OCI-LY7 (cell line): Measurements from ENCODE around the gene TAF3. TPM values are rescaled to one million over a fixed set of nuclear protein-coding genes. Genes with fewer than 3 reads are reported as not detected.

Source experiments
- BruUV-seq: library from RNA; stranded (reverse); fragments of 400-500 nt; replicated peaks from 2 replicates; lab custom pipeline; 2021; lab: Mats Ljungman, UMichigan
- CTCF ChIA-PET: fragments of 300-600 bp; sonication (Branson Sonifier 250); formaldehyde crosslinking; loops from one replicate; lab custom pipeline; 2022; ENCODE audit warnings: antibody characterized with exemption; ENCODE audit not compliant: unreplicated experiment; lab: Charles Lee
- POLR2A ChIA-PET: fragments of 300-600 bp; sonication (Branson Sonifier 250); formaldehyde crosslinking; loops from one replicate; lab custom pipeline; 2022; ENCODE audit warnings: antibody characterized with exemption; lab: Charles Lee
- DNase-seq: peaks from one replicate; pipeline ENCODE4 v3.0.0-alpha.2; 2015; ENCODE audit warnings: low spot score
- H2AFZ ChIP-seq: fragments of 200-600 bp; sonication (generic), shearing (Covaris generic); 2 replicates; pipeline ENCODE4 v1.6.1; 2014; ENCODE audit warnings: mild to moderate bottlenecking, antibody characterized with exemption, low read length, moderate library complexity
- H3K27ac ChIP-seq: fragments of 200-600 bp; sonication (generic); 2 replicates; pipeline ENCODE4 v1.5.1; 2014; ENCODE audit warnings: mixed run types, low read depth, mild to moderate bottlenecking, moderate library complexity, low read length, inconsistent platforms; ENCODE audit not compliant: poor library complexity, severe bottlenecking
- H3K36me3 ChIP-seq: fragments of 200-600 bp; sonication (generic); 2 replicates; pipeline ENCODE4 v1.6.1; 2014; ENCODE audit warnings: mild to moderate bottlenecking, antibody characterized with exemption, low read length, moderate library complexity, mixed read lengths; ENCODE audit not compliant: insufficient read depth
- H3K4me1 ChIP-seq: fragments of 200-600 bp; sonication (generic); 2 replicates; pipeline ENCODE4 v1.5.1; 2014; ENCODE audit warnings: mild to moderate bottlenecking, low read length; ENCODE audit not compliant: insufficient read depth, poor library complexity, severe bottlenecking
- H3K4me2 ChIP-seq: fragments of 200-600 bp; sonication (generic); 2 replicates; pipeline ENCODE4 v1.6.1; 2014; ENCODE audit warnings: mild to moderate bottlenecking, low read length
- H3K4me3 ChIP-seq: fragments of 200-600 bp; sonication (generic); 2 replicates; pipeline ENCODE4 v1.5.1; 2014; ENCODE audit warnings: mild to moderate bottlenecking, low read depth, low read length; ENCODE audit not compliant: poor library complexity, severe bottlenecking
- H3K79me2 ChIP-seq: fragments of 200-600 bp; sonication (generic); 2 replicates; pipeline ENCODE4 v1.6.1; 2016; ENCODE audit warnings: low read depth, mild to moderate bottlenecking, low read length, moderate library complexity, mixed read lengths; ENCODE audit not compliant: insufficient read depth
- H3K9me2 ChIP-seq: fragments of 200-600 bp; sonication (generic); 2 replicates; pipeline ENCODE4 v1.6.1; 2016; ENCODE audit warnings: mild to moderate bottlenecking, low read length, mixed read lengths; ENCODE audit not compliant: insufficient read depth
- H3K9me3 ChIP-seq: fragments of 200-600 bp; sonication (generic); 2 replicates; pipeline ENCODE4 v1.6.1; 2014; ENCODE audit warnings: mild to moderate bottlenecking, mixed run types, low read length, mixed read lengths
- H4K20me1 ChIP-seq: fragments of 200-600 bp; sonication (generic); 2 replicates; pipeline ENCODE4 v1.6.1; 2014; ENCODE audit warnings: mild to moderate bottlenecking, antibody characterized with exemption, low read length, moderate library complexity, mixed read lengths; ENCODE audit not compliant: insufficient read depth
- EZH2phosphoT487 ChIP-seq: fragments of 200-600 bp; sonication (generic); IDR thresholded peaks from 2 replicates; pipeline ENCODE4 v1.6.1; 2018; ENCODE audit warnings: low read depth, borderline replicate concordance, mild to moderate bottlenecking, mixed run types, antibody characterized with exemption, low read length, moderate library complexity, mixed read lengths
- intact Hi-C: fragments of 100-400 bp; cut with micrococcal nuclease; formaldehyde crosslinking; loops from one replicate; pipeline ENCODE4 v1.10.0; 2022; ENCODE audit not compliant: unreplicated experiment
- total RNA-seq, 2 experiments: library from RNA; depleted of rRNA in 1 of 2; stranded (reverse); fragments of >200 nt in 1 of 2; shearing (Covaris generic) in 1 of 2; gene quantifications; 2 replicates each; pipeline ENCODE4 v1.2.3, GENCODE V29; 2014 to 2022
- TF ChIP-seq, protein P1 (sequence below): fragments of 200-600 bp; sonication (generic); conservative IDR thresholded peaks from 2 replicates; pipeline ENCODE4 v1.5.1; 2014; ENCODE audit warnings: mild to moderate bottlenecking, antibody characterized with exemption, low read length, moderate library complexity, mixed read lengths

The TAF3 gene
- total RNA-seq, 2 experiments from 2014 or later: 3.8 to 11.1 TPM

DNA sequence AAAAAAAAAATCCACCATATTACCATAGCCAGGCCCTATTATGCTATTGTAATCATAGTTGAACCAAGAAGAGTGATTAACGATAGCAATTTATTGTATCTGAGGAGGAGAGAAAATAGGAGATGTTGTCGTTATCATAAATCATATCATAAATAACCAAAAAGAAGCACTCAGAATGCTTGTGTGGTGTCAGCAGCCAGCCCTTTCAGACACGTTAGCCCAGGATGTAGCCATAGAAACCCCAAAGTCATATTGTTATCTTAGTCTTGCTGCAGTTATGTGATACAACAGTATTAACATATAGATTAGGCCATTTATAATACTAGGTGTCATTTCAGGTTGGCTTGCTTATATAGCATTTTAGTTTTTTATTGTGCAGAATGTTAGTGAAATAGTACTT lies 134.0 kb downstream of the TAF3 start:
- no peaks in the 10 kb centered on the region for H4K20me1 ChIP-seq
- 0 out of 2 replicates have a peak, but pooled peaks cover 3% of the 10 kb centered on the region for H3K36me3 ChIP-seq
- H3K9me2 ChIP-seq: no peaks in the 10 kb centered on the region
- DNase-seq: no peak
- H3K27ac ChIP-seq: no peak overlapping the region
- BruUV-seq: no TSS peak
- H3K4me3 ChIP-seq: no peak overlapping the region
- H3K79me2 ChIP-seq: peaks cover 3% of the 10 kb centered on the region; the same call in 1 of the 2 replicates
- ChIA-PET CTCF (no interaction called here), POLR2A (no interaction called here)
- no peak for TF ChIP-seq EZH2phosphoT487
- TF ChIP-seq, protein P1, sequence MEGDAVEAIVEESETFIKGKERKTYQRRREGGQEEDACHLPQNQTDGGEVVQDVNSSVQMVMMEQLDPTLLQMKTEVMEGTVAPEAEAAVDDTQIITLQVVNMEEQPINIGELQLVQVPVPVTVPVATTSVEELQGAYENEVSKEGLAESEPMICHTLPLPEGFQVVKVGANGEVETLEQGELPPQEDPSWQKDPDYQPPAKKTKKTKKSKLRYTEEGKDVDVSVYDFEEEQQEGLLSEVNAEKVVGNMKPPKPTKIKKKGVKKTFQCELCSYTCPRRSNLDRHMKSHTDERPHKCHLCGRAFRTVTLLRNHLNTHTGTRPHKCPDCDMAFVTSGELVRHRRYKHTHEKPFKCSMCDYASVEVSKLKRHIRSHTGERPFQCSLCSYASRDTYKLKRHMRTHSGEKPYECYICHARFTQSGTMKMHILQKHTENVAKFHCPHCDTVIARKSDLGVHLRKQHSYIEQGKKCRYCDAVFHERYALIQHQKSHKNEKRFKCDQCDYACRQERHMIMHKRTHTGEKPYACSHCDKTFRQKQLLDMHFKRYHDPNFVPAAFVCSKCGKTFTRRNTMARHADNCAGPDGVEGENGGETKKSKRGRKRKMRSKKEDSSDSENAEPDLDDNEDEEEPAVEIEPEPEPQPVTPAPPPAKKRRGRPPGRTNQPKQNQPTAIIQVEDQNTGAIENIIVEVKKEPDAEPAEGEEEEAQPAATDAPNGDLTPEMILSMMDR: no peak
- H3K4me2 ChIP-seq: no peak overlapping the region
- H2AFZ ChIP-seq: no peak overlapping the region
- peaks cover 13% of the 10 kb centered on the region for H3K4me1 ChIP-seq
- H3K9me3 ChIP-seq: no peaks in the 10 kb centered on the region; the same call in 1 of the 2 replicates
- intact Hi-C loops: no loop called here

DNA sequence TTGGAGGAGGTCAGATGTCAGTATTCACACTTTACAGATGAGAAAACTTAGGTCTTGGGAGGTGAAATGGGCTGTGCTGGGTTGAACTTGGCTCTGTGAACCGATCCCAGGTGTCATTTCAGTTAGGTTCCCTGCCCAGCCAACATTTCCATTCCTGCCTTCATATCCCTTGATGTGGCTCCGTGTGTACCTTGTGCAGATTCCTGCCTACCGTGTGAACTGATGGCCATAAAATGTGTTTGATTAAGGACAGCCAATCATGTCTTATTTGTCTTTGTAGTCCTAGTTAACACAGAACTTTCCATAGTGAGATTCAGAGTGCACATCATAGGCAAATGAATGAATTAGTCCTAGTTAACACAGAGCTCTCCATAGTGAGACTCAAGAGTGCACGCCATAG lies 135.1 kb downstream of the TAF3 start:
- ChIA-PET POLR2A (no interaction called here), CTCF (no interaction called here)
- intact Hi-C loops: no loop called here
- H3K27ac ChIP-seq: no peak overlapping the region
- H3K9me2 ChIP-seq: no peaks in the 10 kb centered on the region
- no peak overlapping the region for H3K4me3 ChIP-seq
- H2AFZ ChIP-seq: no peak overlapping the region
- H3K79me2 ChIP-seq: peaks cover 7% of the 10 kb centered on the region; the same call in 1 of the 2 replicates
- H3K4me2 ChIP-seq: no peak overlapping the region
- H3K4me1 ChIP-seq: peaks cover 13% of the 10 kb centered on the region
- no peaks in the 10 kb centered on the region; the same call in 1 of the 2 replicates for H3K9me3 ChIP-seq
- H4K20me1 ChIP-seq: no peaks in the 10 kb centered on the region
- no TSS peak for BruUV-seq
- TF ChIP-seq, protein P1: no peak
- no peak for TF ChIP-seq EZH2phosphoT487
- no peak for DNase-seq
- 0 out of 2 replicates have a peak, but pooled peaks cover 4% of the 10 kb centered on the region for H3K36me3 ChIP-seq

- TF ChIP-seq, protein P1: no peak
- no peak for TF ChIP-seq EZH2phosphoT487
- H3K36me3 ChIP-seq: 0 out of 2 replicates have a peak, but pooled peaks cover 6% of the 10 kb centered on the region
- DNase-seq: no peak
- CTCF ChIA-PET: no interaction called here
- no peak overlapping the region for H2AFZ ChIP-seq
- H3K9me2 ChIP-seq: no peaks in the 10 kb centered on the region
- no peaks in the 10 kb centered on the region; the same call in 1 of the 2 replicates for H3K9me3 ChIP-seq
- H3K79me2 ChIP-seq: peaks cover 7% of the 10 kb centered on the region; the same call in 1 of the 2 replicates
- H3K27ac ChIP-seq: no peak overlapping the region
- no TSS peak for BruUV-seq
- no peak overlapping the region for H3K4me2 ChIP-seq
- H4K20me1 ChIP-seq: no peaks in the 10 kb centered on the region
- intact Hi-C loops: no loop called here
- peaks cover 13% of the 10 kb centered on the region for H3K4me1 ChIP-seq
- POLR2A ChIA-PET: interaction anchor here (0.5 to 0.7 kb wide), 4 partner anchors 22 to 1254 kb away, joined by 3 to 5 read pairs (median 3); no protein-coding TSS in a partner anchor
- no peak overlapping the region for H3K4me3 ChIP-seq
Observed at GRCh38 chr10:7955446-7955845, 137.1 kb downstream of the TAF3 start.
